Lower leg skin (tissue), 4 donors: ENCODE measurements around the gene NLRC3. TPM values are rescaled to one million over a fixed set of nuclear protein-coding genes. Genes with fewer than 3 reads are reported as not detected.
"Not testable (repeated sequence)": the region's sequence is repeated elsewhere in the genome, so short reads cannot be mapped to it uniquely, and the experiment has no call there.

Experiments used
- DNase-seq, 2 donors: peaks; one replicate each; pipeline ENCODE4 v3.0.0-alpha.2; 2019; ENCODE audit warnings: low spot score in 2 of 2
- H3K4me3 ChIP-seq: fragments of 200-600 bp; sonication (generic); 2 replicates; pipeline ENCODE4 v1.5.1; 2017; ENCODE audit warnings: mild to moderate bottlenecking, low read depth; ENCODE audit not compliant: poor library complexity, severe bottlenecking
- CTCF ChIP-seq, 3 donors: fragments of 450-650 bp; IDR thresholded peaks; one replicate each; pipeline ENCODE4 v1.5.1; 2016; ENCODE audit warnings: antibody characterized with exemption in 3 of 3, mild to moderate bottlenecking in 3 of 3, moderate library complexity in 2 of 3
- POLR2A ChIP-seq, 2 donors: fragments of 450-650 bp; IDR thresholded peaks; one replicate each; pipeline ENCODE4 v1.6.1; 2016 to 2017; ENCODE audit warnings: antibody characterized with exemption in 2 of 2, mild to moderate bottlenecking in 1 of 2, moderate library complexity in 1 of 2
- WGBS, 2 donors: methylation state at CpG; one replicate each; pipeline ENCODE4 v1.1.5; 2018; 5-methylcytosine and 5-hydroxymethylcytosine counted together
- intact Hi-C: fragments of 100-400 bp; cut with DNase I; formaldehyde crosslinking; loops from one replicate; pipeline ENCODE4 v1.15.0; 2023; ENCODE audit warnings: low total_unique reads
- total RNA-seq, 4 donors: library from RNA; depleted of rRNA; stranded (reverse); fragments of >200 nt; gene quantifications; one replicate each; pipeline ENCODE4 v1.1.0, GENCODE V29; 2016

NLRC3 gene
- total RNA-seq, 4 donors from 2014 or later, result 0.15 to 0.74 (median 0.28) TPM

GRCh38 chr16:3611146-3611975 is 34.2 kb upstream of the NLRC3 start, which contains the start of gene SLX4:
Gene SLX4 (minus strand): TSS chr16:3611606. CDS start chr16:3608964, 2,642 bp downstream.
- no peak for TF ChIP-seq CTCF (IDR thresholded peaks at IDR 0.05)
- no peak for TF ChIP-seq POLR2A (IDR thresholded peaks at IDR 0.05)
- peak; percentile 78 to 96 for DNase-seq
- 0 to 1% methylated on average over 37 to 58 of the region's 86 CpGs for WGBS, 2 donors
- peak within 1 kb of the TSS; percentile 97 for H3K4me3 ChIP-seq
- intact Hi-C loops, result no loop called here

DNA sequence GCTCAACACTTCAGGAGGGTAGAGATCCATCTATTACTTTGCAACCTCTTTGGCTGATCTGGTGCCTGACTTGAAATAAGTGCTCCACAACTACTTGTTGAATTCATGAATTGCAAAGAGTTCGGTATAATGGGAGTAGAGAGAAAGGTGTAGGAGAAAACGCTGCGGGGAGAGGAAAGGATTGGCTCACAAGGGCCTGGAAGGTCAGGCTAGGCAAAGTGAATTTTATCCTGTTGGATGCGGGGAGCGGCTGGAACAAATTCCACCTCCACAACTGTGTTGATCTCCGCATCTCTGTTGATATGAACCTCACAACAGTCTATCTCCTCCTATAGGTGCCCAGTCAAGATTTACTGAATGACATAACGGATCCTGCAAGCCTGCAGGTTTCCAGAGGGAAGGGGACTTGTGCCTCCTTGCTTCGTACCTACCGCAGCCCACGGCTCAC is 33.5 kb upstream of the NLRC3 start:
- H3K4me3 ChIP-seq, result peak overlapping the region; percentile 97
- WGBS, 2 donors, result 2 to 4% methylated on average over 10 of the region's 10 CpGs
- TF ChIP-seq CTCF (IDR thresholded peaks at IDR 0.05), result no peak
- TF ChIP-seq POLR2A (IDR thresholded peaks at IDR 0.05), result no peak
- DNase-seq, result no peak
- intact Hi-C loops, result no loop called here

GRCh38 chr16:3609895-3610697 is 32.9 kb upstream of the NLRC3 start:
- TF ChIP-seq CTCF (IDR thresholded peaks at IDR 0.05), result no peak
- 48 to 57% methylated on average over 14 of the region's 14 CpGs for WGBS, 2 donors
- H3K4me3 ChIP-seq, result no peak overlapping the region
- intact Hi-C loops, result no loop called here
- peak in 1 of 2 donors; percentile 49 for DNase-seq

GRCh38 chr16:3608976-3609375 is 31.8 kb upstream of the NLRC3 start:
- WGBS, 2 donors, result 93 to 96% methylated on average over 13 of the region's 13 CpGs
- intact Hi-C loops, H3K4me3 ChIP-seq: not testable (repeated sequence)
- DNase-seq, result peak in 1 of 2 donors; percentile 72

- WGBS, 2 donors, result 81 to 82% methylated on average over 5 of the region's 5 CpGs
- TF ChIP-seq CTCF (IDR thresholded peaks at IDR 0.05), result no peak
- TF ChIP-seq POLR2A (IDR thresholded peaks at IDR 0.05), result no peak
- H3K4me3 ChIP-seq, result no peak overlapping the region
- intact Hi-C loops, result no loop called here
- peak in 1 of 2 donors; percentile 29 for DNase-seq
Measured at GRCh38 chr16:3608069-3608468, 30.9 kb upstream of the NLRC3 start.

GRCh38 chr16:3607634-3608033 is 30.4 kb upstream of the NLRC3 start:
- no peak for DNase-seq
- intact Hi-C loops, result no loop called here
- 87 to 90% methylated on average over 2 of the region's 2 CpGs for WGBS, 2 donors

More at GRCh38 chr16:3607634-3608033, 30.4 kb upstream of the NLRC3 start:
- no peak overlapping the region for H3K4me3 ChIP-seq
- TF ChIP-seq CTCF (IDR thresholded peaks at IDR 0.05) (no peak), POLR2A (IDR thresholded peaks at IDR 0.05) (no peak)
